Measurements from ENCODE around the gene SPCS3.
"Not testable (repeated sequence)": the region's sequence is repeated elsewhere in the genome, so short reads cannot be mapped to it uniquely, and the experiment has no call there.

Gene SPCS3

DNA sequence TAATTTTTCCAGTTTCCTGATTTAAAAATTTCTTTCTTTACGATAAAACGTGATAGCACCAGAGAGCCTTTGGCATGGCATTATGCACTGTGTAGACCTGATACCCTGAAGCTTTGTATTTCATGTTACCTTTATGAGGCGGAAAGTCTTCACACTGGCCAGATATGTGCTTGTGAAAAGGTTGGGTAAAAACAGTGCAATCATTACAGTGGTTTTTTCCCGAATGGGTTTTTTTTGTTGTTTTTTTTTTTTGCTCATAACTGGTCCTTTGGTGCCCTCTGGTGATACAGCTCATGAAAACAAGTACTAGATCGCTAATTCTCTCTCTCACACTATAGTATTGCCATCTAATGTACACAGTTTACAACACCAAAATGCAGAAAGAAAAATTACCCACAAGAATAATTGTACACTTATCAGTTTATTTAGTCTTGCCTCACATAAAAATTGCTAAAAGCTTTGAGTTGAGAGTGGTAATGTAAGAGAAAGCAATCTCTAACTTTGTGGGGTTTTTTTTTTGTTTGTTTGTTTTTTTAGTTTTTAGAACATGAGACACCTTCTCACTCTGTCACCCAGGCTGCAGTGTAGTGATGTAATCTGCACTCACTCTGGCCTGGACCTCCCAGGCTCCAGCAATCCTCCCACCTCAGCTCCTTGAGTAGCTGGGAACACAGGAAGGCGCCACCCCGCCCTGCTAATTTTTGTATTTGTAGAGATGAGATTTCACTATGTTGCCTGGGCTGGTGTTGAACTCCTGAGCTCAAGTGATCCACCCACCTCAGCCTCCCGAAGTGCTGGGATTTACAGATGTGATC is 21.3 kb downstream of the SPCS3 start:
- no peak overlapping the region for H3K4me3 ChIP-seq (ENCODE audit: low read length)

GRCh38 chr4:176342384-176342783 is 22.6 kb downstream of the SPCS3 start:
- no peak for DNase-seq (ENCODE audit: low read depth, low spot score)
- no peak overlapping the region for H3K4me3 ChIP-seq (ENCODE audit: low read length)

More for the DNA sequence above, 21.3 kb downstream of the SPCS3 start:
- peak; percentile 51 for DNase-seq (ENCODE audit: low read depth, low spot score)

DNA sequence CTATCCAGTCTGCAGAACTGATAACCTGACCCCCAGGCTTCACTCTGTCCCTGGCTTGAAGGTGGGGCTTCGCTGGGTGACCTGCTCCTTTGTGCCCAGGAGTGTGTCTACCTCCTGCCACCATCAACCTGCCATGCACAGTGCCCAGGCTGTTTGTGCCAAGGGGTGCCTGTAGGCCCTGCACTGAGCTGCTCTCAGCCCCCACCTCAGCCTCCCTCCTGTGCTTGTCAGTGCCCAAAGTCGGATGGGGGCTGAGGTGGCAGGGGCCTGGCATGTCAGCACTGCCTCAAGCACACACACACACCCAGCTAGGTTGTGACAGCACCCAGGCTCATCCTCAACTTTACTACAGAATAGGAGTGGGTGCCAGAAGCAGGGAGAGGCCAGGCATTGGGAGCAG is 23.5 kb downstream of the SPCS3 start:
- H3K4me3 ChIP-seq (ENCODE audit: low read length), result no peak overlapping the region
- DNase-seq (ENCODE audit: low read depth, low spot score), result no peak

DNA sequence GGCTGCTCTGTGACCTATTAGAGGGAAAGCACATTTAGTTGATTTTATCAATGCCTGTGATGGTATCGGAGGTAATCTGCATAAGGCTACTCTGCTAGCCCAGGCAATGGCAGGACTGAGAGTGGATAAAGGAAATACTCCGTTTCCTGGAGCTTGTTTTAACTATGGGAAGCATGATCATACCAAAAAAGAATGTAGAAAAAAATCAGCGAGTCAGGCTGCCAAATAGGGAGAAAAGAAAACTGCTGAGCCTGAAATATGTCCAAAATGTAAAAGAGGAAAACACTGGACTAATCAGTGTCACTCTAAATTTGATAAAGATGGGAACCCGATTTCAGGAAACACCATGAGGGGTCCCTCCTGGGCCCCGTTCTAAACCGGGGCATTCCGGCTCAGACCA is 25.6 kb downstream of the SPCS3 start:
- not testable (repeated sequence) for DNase-seq (ENCODE audit: low read depth, low spot score); H3K4me3 ChIP-seq (ENCODE audit: low read length)

- H3K4me3 ChIP-seq (ENCODE audit: low read length); DNase-seq (ENCODE audit: low read depth, low spot score): not testable (repeated sequence)
These were observed 27.1 kb downstream of the SPCS3 start for GRCh38 chr4:176346836-176347235.

DNA sequence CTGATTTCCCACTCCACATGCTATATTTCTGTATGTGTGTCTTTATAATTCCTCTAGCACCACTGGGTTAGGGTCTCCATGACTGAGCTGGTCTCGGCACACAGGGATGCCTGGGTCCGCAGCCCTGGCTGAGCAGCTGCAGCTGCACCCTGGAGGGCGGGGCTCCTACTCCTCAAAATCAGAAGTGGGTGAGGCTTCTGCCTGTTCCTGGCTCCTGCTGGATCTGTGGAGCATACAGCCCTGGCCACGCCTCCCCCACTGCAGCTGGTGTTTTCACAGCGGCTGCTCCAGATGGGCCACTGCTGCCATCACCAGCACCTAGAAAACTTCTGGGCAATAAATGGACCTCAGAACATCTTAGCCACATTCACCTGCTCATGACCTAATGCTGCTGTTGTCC is 30.9 kb downstream of the SPCS3 start:
- H3K4me3 ChIP-seq (ENCODE audit: low read length), result no peak overlapping the region
- DNase-seq (ENCODE audit: low read depth, low spot score), result no peak

DNA sequence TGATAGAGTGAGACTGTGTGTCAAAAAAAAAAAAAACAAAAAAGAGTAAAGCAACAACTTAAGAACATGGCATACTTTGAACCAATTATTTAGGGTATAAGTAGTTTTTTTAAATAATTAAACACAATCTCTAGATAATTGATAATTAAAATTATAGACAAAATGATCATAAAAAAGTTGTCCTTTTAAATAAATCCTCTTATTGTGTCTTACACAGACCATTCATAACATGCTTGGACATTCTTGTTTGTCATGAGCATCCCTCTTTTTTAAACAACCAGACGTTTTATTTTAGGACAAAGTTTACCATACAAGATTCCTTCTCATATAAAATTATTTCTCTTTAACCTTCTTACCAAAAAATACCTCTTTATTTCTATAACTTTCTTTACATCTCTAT is 35.1 kb downstream of the SPCS3 start:
- no peak for DNase-seq (ENCODE audit: low read depth, low spot score)
- H3K4me3 ChIP-seq (ENCODE audit: low read length), result no peak overlapping the region

DNA sequence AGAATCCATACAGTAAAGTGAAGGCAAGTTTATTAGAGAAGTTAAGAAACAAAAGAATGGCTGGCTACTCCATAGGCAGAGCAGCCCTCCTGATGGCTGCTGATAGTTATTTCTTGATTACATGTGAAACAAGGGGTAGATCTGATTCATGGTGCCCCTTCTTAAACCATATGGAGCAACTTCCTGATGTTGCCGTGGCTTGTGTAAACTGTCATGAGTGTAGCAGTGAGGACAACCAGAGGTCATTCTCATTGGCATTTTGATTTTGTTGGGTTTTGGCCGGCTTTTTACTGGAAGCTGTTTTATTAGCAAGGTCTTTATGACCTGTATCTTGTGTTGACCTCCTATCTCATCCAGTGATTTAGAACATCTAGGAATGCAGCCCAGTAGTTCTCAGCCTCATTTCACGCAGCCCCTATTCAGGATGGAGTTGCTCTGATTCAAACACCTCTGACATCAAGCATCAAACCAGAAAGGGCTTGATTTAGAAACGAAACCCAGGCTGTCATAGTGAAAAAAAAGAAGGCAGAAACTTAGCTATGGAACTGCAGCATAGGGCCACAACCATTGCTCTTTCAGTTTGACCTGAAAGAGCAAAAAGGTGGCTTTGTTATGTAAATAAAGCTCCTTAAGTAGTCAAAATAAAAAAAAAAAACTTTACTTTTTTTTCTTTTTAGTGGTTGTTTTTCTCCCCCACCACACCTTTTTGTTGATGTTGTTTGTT is 37.8 kb downstream of the SPCS3 start:
- H3K4me3 ChIP-seq (ENCODE audit: low read length), result no peak overlapping the region
- DNase-seq (ENCODE audit: low read depth, low spot score), result no peak

DNA sequence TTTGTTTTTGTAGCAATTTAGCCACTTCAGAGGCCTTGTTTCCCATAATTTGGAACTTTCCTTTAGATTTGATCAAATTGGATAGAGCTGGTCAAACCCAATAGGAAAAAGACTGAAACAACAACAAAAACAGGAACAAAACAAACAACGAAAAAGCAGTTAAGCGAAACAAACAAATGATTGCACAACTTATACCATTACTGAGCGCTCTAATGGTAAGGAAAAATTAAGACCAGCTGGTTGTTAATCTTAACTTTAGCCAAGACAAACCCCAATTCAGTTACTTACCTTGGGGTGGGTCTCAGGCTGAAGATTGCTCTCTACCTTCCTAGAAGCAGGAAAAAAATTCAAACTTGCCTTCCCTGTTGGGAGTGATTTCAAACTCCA is 38.3 kb downstream of the SPCS3 start:
- DNase-seq (ENCODE audit: low read depth, low spot score), result no peak
- H3K4me3 ChIP-seq (ENCODE audit: low read length), result no peak overlapping the region

DNA sequence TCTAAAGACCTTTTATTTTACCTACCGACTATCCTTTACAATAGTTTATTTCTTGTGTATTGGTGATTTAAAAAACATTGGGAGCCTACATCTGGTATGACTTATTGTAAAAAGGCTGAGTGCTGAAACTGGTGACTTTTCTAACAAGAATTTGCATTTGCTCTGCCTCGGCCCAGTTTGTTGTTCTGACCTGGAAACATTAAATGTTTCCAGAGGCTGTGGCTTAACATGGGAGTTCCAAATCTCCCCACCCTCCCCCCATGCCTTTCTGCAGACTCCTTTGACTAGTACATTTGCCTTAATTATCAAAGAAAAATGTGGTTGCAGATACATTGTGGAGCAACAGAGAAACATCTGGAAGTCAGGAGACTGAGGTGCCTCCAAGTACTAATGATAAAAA is 39.8 kb downstream of the SPCS3 start:
- DNase-seq (ENCODE audit: low read depth, low spot score), result no peak
- H3K4me3 ChIP-seq (ENCODE audit: low read length), result no peak overlapping the region

DNA sequence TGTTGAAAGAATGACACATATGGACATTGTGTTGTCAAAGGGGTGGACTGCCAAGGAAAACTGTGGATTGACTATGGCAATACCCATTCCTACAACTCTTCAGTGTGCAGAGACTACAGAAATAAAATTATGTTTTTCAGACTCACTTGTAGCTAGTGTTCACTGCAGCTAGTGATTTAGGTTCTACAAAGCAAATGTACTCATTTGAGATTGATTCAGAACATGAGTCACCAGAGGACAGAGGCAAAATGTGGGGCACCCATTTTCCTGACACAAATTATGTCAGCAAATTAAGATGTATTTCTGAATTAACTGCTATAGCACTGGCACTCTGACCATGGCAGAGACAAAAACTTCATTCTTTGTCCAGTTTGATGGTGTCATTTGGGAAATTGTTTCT is 40.7 kb downstream of the SPCS3 start:
- H3K4me3 ChIP-seq (ENCODE audit: low read length), result no peak overlapping the region
- DNase-seq (ENCODE audit: low read depth, low spot score), result no peak

DNA sequence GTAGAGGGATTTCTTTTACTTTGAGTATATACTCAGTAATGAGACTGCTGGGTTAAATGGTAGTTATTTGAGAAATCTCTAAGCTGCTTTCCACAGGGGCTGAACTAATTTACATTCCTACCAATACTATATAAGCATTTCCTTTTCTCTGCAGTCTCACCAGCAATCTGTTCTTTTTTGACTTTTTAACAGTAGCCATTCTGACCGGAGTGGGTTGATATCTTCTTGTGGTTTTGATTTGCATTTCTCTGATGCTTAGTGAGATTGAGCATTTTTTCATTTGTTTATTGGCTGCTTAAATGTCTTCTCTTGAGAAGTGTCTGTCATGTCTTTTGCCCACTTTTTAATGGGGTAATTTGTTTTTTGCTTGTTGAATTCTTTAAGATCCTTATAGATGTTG is 43.3 kb downstream of the SPCS3 start:
- DNase-seq (ENCODE audit: low read depth, low spot score), result no peak
- no peak overlapping the region for H3K4me3 ChIP-seq (ENCODE audit: low read length)

- no peak overlapping the region for H3K4me3 ChIP-seq (ENCODE audit: low read length)
- no peak for DNase-seq (ENCODE audit: low read depth, low spot score)
These were observed 48.2 kb downstream of the SPCS3 start for GRCh38 chr4:176367771-176368465.

GRCh38 chr4:176376032-176376614 is 56.4 kb downstream of the SPCS3 start:
- no peak overlapping the region for H3K4me3 ChIP-seq (ENCODE audit: low read length)
- DNase-seq (ENCODE audit: low read depth, low spot score), result peak; percentile 1

DNA sequence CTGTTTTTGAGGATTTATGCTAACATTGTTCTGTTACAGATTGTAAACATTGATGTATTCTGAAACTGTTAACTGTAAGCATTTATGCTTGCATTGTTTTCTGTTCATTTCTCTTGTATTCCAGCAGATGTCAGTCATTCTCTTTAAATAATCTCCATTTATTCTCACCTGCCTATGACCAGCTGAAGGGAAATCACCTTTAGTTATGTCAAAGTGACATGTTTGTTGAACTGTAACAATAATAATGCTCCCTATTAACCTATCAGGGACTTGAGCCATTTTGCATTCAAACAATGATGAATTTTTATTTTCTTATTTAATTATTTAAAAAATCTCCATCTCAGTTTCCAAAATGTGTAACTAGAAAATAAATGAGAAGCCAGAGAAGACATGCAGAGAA is 58.0 kb downstream of the SPCS3 start:
- H3K4me3 ChIP-seq (ENCODE audit: low read length), result no peak overlapping the region
- DNase-seq (ENCODE audit: low read depth, low spot score), result peak; percentile 5

- no peak overlapping the region for H3K4me3 ChIP-seq (ENCODE audit: low read length)
- DNase-seq (ENCODE audit: low read depth, low spot score), result no peak
These were observed 60.8 kb downstream of the SPCS3 start for GRCh38 chr4:176380352-176381157.
